HG02973 (cell line): ENCODE data around the gene LGALS9C.
"Not testable (repeated sequence)": the region's sequence is repeated elsewhere in the genome, so short reads cannot be mapped to it uniquely, and the experiment has no call there.

Source experiments
- ATAC-seq: cut with Tn5 transposase; IDR thresholded peaks from one replicate; pipeline ENCODE4 v1.9.1; 2021; ENCODE audit warnings: moderate library complexity; ENCODE audit not compliant: unreplicated experiment

The LGALS9C gene

GRCh38 chr17:18528435-18528834 lies 51.8 kb downstream of the LGALS9C start:
- ATAC-seq: not testable (repeated sequence)

GRCh38 chr17:18528899-18529500 lies 52.4 kb downstream of the LGALS9C start:
- ATAC-seq: not testable (repeated sequence)

- not testable (repeated sequence) for ATAC-seq
Observed at GRCh38 chr17:18530405-18530804, 53.8 kb downstream of the LGALS9C start.

- ATAC-seq: not testable (repeated sequence)
Observed at GRCh38 chr17:18542234-18542633, 65.6 kb downstream of the LGALS9C start.

- not testable (repeated sequence) for ATAC-seq
Observed at GRCh38 chr17:18542907-18543306, 66.3 kb downstream of the LGALS9C start.
